GM18519 (cell line): ENCODE data around the gene RDX.
"Not testable (repeated sequence)": the region's sequence is repeated elsewhere in the genome, so short reads cannot be mapped to it uniquely, and the experiment has no call there.

Experiments
- ATAC-seq: cut with Tn5 transposase; IDR thresholded peaks from one replicate; pipeline ENCODE4 v1.9.1; 2021; ENCODE audit warnings: mild to moderate bottlenecking, moderate library complexity; ENCODE audit not compliant: unreplicated experiment, low FRiP score

The RDX gene

DNA sequence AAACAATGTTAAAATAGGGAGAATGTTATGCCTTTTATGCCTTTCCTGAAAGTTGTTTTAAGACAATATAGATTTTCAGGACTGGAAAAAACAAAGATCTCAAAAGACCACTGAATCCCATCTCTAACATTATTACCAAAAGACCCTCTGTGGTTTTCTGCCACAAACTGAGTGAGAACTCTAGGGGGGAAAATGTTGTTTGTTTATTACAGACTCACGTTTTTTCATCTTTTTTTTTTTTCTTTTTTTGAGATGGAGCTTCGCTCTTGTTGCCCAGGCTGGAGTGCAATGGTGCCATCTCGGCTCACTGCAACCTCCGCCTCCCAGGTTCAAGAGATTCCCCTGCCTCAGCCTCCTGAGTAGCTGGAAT lies 9.6 kb upstream of the RDX start:
- ATAC-seq: not testable (repeated sequence)

DNA sequence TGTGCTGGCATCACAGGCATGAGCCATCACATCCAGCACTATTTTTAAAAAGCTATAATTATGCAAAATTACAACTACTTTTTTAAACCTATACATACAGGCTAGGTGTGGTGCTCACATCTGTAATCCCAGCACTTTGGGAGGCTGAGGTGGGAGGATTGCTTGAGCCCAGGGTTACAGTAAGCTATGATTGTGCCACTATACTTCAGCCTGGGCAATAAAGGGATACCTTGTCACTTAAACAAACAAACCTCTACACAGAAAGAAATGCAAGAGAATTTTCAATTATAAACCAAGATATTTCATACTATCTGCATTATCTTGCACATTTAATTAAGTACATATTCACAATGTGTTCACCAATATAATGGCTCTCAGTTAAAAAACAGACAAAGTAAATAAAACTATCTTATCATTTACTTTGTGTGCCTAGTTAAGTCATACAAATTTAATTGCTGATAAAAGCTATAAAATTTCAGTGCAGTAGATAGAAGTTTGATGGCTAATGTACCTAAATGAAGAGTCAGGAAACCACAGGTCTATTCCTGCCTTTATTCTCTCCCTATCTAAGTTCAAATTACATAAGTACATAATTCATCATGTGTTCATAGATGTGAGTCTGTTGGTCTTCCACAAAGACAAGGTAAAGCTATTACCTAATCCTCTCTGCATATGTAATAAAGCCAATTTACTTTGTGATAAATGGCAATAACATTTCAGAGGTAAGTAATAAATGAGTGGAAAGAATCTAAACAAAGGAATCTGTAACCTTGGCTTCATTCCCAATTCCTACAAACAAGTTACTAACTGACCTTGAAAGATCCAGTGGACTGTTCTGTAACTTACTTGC lies 9.0 kb upstream of the RDX start:
- ATAC-seq: no peak

DNA sequence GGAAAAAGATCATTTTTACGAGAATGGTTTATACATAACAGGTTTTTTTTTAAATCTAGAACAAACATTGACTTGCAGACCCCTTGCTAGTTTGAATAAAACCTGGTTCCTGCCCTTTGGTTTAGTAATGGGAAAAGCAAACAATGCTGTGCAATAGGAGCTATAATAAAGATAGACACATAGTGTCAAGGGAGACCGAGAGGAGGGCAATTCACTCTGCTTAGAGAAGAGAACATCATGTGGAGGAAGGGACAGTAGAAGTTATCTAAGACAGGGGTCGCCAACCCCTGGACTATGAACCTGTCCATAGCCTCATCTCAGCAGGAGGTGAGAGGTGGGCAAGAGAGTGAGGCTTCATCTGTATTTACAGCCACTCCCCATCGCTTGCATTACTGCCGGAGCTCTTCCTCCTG lies 7.0 kb upstream of the RDX start:
- no peak for ATAC-seq

DNA sequence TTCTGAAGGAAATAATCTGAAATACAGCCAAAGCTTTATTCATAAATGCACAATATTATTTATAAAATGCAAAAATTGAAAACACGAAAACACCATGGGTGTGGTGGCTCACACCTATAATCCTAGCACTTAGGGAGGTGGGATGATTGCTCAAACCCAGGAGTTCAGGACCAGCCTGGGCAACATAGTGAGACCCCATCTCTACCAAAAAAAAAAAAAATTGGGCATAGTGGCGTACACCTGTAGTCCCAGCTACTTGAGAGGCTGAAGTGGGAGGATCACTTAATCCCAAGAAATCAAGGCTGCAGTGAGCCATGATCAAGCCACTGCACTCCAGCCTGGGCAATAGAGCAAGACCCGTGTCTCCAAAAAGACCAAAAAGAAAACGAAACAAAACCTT lies 5.2 kb upstream of the RDX start:
- ATAC-seq: no peak

DNA sequence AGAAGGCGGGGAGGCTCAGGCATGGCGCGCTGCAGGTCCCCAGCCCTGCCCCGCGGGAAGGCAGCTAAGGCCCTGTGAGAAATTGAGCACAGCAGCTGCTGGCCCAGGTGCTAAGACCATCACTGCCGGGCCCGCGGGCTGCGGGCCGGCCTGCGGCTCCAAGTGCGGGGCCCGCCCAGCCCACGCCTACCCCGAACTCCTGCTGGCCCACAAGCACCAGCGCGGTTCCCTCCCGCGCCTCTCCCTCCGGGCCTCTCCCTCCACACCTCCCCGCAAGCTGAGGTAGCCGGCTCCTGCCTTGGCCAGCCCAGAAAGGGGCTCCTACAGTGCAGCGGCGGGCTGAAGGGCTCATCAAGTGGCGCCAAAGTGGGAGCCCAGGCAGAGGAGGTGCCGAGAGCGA lies 4.6 kb upstream of the RDX start:
- ATAC-seq: no peak

DNA sequence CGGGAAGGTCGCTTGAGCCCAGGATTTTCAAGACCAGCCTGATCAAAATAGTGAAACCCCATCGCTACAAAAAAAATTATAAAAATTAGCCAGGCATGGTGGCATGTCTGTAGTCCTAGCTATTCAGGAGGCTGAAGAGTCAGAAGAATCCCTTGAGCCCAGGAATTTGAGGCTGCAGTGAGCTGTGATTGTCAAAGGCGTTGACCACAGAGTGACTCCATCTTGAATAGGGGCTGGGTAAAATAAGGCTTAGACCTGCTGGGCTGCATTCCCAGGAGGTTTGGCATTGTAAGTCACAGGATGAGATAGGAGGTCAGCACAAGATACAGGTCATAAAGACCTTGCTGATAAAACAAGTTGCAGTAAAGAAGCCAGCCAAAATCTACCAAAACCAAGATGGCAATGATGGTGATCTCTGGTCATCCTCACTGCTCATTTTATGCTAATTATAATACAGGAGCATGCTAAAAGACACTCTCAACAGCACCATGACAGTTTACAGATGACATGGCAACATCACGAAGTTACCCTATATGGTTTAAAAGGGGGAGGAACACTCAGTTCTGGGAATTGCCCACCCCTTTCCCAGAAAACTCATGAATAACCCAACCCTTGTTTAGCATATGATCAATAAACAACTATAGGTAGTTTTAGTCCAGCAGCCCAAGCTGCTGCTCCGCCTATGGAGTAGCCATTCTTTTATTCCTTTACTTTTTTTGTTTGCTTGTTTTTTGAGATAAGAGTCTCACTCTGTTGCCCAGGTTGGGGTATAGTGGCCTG lies 2.8 kb upstream of the RDX start:
- ATAC-seq: no peak

DNA sequence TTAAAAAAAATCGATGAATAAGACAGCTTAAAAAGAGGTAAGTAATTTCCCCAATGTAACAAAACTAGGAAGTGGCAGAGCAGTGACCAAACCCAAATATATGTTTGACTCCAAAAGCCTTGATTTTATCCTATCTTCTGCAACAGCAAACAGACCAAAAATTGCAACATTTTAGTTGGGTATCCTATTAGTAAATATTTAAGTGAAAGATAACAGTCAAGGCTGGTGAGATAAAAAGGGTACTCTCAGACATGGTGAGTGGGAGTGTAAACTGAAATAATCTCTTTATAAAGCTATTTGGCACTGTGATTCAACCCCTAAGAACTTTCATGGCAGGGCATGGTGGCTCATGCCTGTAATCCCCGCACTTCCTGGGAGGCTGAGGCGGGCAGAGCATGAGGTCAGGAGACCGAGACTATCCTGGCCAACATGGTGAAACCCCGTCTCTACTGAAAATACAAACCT lies 1.9 kb upstream of the RDX start:
- ATAC-seq: no peak

DNA sequence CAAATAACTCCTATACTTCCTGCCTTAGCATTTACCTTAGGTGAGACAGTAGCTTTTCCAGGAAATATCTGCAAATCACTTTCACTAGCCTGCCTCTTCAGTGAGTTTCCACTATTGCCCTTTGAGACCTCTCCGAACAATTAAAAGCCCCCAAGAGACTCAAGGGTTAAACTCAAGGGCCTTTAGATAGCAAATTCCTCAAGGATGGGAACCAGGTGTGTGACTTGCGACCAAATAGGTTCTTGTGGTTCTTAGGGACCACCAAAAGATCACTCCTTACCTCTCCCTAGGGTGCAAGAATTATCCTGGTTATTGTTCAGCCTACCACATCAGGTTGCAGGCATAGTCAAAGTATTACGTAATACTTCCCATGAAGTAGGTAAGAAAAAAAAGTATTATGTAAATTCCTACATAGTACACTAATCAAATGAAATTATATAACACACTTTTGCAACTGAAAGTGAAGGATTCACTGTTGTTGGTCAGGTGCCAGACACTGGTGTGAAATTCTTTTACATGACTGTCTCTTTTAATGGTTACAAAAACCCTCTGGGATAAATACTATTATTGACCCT lies 1.4 kb upstream of the RDX start:
- ATAC-seq: no peak

DNA sequence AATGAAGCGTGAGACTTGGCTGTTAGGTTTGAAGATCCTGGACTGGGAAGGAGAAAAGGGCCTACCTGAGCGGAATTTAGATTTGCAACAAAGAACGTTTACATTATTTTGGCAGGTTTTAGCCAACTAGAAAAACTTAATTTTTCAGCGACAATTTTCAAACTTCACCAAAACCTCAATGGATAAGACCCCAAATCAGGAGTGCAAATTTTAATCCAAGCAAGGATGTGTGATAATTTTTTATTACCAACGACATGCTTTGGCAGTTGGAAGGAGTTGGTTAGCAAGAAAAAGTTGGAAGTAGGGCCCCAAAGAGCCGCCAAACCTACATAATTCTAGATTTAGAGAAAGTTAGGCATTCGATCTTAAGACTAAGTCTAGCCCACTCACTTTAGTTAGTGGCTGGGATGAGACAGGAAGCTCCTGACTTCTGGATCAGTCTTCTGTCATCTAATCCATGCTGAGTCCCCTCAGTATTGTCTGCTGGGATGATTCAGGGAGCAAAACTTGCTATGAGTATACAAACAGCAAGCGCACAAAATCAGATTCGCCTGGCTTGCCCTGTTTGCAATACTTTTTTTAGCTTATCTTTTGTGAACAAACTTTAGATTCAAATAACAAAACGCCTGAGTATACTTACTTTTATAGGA lies 787 bp upstream of the RDX start:
- no peak for ATAC-seq

DNA sequence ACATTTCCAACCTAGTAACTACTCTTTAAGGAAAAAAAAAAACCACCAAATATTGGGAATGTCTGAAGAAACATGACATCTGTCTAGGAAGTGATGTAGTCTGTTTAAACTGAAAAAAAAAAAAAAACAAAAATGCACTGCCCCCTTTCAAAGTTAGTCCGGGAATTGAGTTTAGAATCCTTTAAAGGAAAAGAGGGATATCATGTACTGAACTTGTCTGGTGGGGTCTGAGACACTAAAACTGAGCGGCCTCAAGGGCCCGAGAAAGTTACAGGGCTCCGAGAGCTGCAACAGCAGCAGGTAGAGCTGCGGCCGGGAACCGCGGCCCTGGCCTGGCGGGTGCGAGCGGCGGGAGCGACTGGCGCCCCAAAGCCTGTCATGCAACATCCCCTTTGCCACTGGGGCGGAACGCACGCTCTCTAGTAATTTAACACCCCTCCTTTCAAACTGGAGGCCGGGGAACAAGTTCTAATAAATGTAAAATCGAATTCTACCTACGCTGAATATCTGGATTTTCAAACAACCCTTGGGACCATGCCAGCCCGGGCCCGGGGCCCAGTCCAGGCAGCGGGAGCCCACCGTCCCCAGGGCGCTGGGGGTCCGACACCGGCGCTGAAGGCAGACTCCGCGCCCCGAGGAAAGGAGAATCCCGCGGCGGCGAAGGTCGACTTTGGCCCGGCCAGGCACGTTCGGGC lies 736 bp downstream of the RDX start:
- peak; percentile 45 for ATAC-seq

DNA sequence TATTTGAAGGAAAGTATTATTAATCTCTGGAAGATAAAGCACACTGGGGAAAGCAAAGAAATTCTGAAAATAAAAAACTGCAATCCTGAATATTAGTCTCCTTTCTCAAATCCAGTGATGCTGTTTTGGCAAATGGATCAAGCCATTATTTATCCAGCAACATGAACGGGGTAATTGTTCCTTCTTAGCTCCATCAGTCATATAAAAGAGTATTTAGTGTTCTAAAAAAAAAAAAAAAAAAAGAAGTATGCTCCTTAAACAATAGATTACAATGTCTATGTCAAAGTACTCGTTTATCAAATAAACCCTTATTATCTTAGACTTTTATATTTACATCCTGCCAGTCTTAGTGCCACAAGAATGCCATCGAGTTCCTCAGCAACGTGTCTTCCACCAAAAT lies 1.3 kb downstream of the RDX start:
- no peak for ATAC-seq

DNA sequence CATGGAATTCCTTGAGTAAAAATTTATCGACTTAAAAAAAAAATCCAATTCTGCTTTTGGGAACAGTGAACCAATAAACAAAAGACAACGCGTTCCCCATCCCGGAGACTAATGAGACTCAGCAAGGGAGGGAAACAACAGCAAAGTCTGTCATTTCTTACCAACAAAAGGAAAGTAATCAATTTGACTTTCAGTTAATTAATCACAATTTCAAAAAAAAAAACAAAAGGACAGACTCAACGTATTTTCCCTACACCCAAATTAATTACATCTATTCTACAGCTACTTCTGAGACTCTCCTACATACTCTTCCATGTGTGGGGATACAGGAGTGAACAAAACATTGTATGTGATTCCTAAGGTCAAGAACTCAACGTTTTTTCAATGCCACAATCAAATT lies 1.9 kb downstream of the RDX start:
- ATAC-seq: no peak

DNA sequence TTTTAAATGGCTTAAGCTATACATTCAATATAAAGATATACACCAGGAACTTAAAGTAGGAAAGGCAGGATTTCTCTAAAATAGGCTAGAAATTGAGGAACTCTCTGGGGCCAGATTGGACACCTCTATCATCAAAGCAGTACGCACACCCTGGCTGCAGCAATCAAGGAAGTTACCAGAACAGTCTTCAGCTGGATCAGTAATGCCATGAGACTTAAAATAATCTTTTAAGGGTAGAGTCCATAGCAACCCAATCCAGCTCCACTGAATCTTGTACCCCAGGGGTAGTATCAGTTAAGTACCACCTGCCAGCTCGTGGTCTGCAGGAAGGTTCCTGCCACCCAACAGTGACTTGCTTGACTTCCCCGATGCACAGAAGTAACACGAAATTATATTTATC lies 3.0 kb downstream of the RDX start:
- ATAC-seq: no peak

DNA sequence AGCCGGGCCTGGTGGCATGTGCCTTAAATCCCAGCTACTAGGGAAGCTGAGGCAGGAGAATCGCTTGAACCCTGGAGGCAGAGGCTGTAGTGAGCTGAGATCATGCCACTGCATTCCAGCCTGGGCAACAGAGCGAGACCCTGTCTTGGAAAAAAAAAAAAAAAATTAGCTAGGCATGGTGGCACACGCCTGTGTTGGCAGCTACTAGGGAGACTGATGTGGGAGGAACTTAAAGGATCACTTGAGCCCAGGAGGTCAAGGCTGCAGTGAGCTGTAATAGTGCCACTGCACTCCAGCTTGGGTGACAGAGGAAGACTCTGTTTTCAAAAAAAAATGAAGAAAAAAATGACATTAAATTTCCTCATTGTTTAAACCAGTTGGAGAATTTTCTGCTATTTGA lies 4.3 kb downstream of the RDX start:
- ATAC-seq: not testable (repeated sequence)

DNA sequence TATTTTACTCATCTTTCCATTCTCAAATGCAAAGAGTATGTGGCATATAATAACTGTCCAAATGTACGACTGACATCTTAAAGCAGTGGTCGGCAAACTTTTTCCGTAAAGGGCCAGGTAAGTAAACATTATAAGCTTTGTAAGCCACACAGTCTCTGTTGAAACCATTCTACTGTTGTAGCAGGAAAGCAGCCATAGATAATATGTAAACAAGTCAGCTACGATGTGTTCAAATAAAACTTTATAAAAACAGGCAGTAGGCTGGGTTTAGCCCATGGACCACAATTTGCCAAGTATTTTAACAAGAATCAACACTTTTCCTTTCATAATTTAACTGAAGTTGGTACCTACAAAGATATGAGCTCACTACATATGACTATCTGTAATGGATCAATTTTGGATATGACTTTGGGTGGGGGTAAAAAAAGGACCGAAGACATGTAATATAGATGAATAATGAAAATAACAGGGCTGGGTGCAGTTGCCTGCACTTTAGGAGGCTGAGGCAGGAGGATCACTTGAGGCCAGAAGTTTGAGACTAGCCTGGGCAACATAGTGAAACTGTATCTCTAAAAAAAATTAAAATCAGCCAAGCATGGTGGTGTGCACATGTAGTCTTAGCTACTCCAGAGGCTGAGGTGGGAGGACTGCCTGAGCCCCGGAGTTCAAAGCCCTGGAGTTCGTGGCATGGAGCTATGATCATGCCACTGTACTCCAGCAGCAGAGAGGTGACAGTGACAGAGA lies 5.7 kb downstream of the RDX start:
- ATAC-seq: no peak

DNA sequence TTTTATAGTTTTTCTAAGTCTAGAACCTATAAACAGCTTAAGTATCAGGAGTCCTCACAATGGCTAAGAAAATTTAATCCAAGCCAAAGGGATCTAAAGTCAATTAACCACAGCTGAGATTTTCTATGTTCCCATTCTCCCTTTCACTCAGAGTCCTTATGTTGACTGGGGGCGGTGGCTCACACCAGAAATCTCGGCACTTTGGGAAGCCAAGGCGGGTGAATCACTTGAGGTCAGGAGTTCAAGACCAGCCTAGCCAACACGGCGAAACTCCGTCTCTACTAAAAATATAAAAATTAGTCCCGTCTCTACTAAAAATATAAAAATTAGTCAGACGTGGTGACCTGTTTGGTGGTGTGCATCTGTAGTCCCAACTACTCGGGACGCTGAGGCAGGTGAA lies 6.9 kb downstream of the RDX start:
- ATAC-seq: no peak

DNA sequence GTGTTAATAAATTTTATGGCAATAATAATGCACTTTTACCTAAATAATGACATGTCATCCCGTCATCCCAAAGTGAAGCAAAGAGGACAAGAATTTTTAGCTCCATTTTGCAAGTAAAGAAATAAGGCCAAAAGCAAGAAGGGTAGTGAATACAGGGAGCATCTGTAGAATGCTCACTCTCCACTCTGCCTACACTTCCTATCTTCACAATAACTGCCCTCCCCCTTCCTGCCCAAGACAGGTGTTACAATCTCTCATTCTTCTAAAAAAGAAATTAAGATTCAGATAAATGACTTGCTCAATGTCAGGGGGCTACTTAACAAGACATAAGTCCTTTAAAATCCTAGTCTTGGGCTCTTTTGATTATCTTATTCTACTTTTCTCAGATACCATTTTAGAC lies 8.9 kb downstream of the RDX start:
- no peak for ATAC-seq

DNA sequence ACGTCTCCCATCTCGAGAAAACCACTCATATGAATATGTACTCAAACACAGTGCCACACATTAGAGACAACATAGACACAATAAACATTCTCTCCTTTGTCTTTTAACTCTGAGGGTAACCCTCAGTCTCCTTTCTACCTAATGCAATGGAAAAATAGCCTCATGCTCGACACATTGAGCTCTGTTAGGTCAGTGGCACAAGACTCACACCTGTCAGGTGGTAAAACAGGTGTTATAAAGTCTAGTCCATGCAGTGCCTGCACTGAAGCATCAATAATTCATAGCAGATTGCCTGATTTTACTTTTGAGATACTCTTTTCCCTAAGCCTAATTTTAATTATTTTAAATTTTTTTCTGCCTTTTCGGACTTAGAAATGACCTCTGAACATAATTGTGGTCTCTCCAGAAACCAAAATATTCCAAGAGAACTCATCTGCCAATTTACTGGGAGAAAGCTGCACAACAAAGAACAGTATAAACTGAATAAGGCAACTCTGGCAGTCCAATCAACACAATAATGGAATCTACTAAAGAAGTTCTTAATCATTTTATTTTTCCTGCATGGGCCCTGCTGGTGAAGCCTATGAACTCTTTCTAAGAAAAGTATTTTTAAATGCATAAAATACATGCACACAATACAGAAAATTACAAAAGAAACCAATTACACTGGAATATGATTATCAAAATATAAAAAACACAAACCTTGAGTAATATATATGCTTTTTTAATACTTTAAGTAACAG lies 9.9 kb downstream of the RDX start:
- no peak for ATAC-seq

DNA sequence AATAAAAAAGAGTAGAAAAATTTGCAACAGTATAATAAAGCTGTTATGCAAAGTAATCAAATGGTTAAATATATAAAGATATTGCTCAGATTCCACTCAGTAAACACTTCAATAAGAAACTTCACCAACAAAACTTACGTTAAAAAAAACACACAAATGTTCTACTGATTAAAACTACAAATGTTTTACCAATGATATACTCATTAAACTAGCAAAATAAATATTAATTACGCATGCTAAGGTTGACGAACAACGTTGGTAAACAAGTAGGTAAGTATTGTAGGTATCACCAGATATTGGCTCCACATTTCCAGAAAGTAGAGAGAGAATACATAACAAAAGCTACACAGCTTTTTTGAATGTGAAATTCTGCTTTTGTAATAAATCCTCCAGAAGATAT lies 12.6 kb downstream of the RDX start:
- ATAC-seq: no peak
